HL-60 (cell line): ENCODE data around the gene CYP2J2.
"Not testable (repeated sequence)": the region's sequence is repeated elsewhere in the genome, so short reads cannot be mapped to it uniquely, and the experiment has no call there.

Experiments
- DNase-seq, 2 experiments: peaks; one replicate each; pipeline ENCODE4 v3.0.0-alpha.2; 2010 to 2020; ENCODE audit warnings: low read depth in 1 of 2, low spot score in 1 of 2
- H3K27ac ChIP-seq: fragments of 250-450 bp; sonication (Bioruptor Pico); replicated peaks from 2 replicates; pipeline ENCODE4 v1.5.1; 2020; ENCODE audit warnings: mild to moderate bottlenecking, moderate library complexity
- H3K27me3 ChIP-seq: fragments of 250-450 bp; sonication (Bioruptor Pico); 2 replicates; pipeline ENCODE4 v1.5.1; 2021; ENCODE audit warnings: mild to moderate bottlenecking, moderate library complexity; ENCODE audit not compliant: insufficient read depth, poor library complexity, severe bottlenecking
- H3K4me3 ChIP-seq: replicated peaks from 2 replicates; pipeline ENCODE4 v1.5.1; 2011; ENCODE audit warnings: mild to moderate bottlenecking, control low read depth, low read length; ENCODE audit not compliant: insufficient read depth
- GABPA ChIP-seq: IDR thresholded peaks from 2 replicates; pipeline ENCODE4 v1.6.1; 2012; ENCODE audit warnings: low read depth
- POLR2AphosphoS5 ChIP-seq: IDR thresholded peaks from 2 replicates; pipeline ENCODE4 v1.6.1; 2012; ENCODE audit warnings: low read depth
- REST ChIP-seq: IDR thresholded peaks from 2 replicates; pipeline ENCODE4 v1.6.1; 2012; ENCODE audit warnings: low read depth; ENCODE audit not compliant: insufficient replicate concordance
- SPI1 ChIP-seq: IDR thresholded peaks from 2 replicates; pipeline ENCODE4 v1.6.1; 2012; ENCODE audit warnings: low read depth, mild to moderate bottlenecking, borderline replicate concordance
- TF ChIP-seq, protein P1 (sequence below): IDR thresholded peaks from one replicate; pipeline ENCODE4 v1.5.1; 2011; ENCODE audit warnings: low read length, control low read depth, inconsistent platforms; ENCODE audit not compliant: insufficient read depth

CYP2J2 gene

DNA sequence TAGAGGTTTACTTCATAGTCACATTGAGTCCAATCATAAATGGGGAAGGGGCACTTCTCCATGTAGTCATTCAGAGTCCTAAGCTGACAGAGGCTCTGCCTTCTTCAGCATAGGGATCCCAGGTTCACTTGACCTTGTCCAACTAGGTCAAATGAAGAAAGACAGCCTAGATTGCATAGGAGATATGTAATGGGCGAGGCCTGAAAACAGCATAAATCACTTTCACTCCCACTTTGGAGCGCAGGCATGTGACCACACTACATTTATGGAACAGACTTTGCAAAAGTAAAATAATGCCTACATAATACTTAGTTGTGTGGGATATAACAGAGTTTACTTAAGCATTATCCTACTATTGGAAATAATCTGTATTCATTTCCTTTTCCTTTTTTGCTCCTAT lies 60.1 kb downstream of the CYP2J2 start:
- TF ChIP-seq, protein P1, sequence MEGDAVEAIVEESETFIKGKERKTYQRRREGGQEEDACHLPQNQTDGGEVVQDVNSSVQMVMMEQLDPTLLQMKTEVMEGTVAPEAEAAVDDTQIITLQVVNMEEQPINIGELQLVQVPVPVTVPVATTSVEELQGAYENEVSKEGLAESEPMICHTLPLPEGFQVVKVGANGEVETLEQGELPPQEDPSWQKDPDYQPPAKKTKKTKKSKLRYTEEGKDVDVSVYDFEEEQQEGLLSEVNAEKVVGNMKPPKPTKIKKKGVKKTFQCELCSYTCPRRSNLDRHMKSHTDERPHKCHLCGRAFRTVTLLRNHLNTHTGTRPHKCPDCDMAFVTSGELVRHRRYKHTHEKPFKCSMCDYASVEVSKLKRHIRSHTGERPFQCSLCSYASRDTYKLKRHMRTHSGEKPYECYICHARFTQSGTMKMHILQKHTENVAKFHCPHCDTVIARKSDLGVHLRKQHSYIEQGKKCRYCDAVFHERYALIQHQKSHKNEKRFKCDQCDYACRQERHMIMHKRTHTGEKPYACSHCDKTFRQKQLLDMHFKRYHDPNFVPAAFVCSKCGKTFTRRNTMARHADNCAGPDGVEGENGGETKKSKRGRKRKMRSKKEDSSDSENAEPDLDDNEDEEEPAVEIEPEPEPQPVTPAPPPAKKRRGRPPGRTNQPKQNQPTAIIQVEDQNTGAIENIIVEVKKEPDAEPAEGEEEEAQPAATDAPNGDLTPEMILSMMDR: no peak
- TF ChIP-seq REST (no peak), SPI1 (no peak), GABPA (no peak), POLR2AphosphoS5 (no peak)
- DNase-seq: no peak
- peaks cover 2% of the 10 kb centered on the region for H3K27me3 ChIP-seq
- no peak overlapping the region for H3K4me3 ChIP-seq
- no peak overlapping the region for H3K27ac ChIP-seq

GRCh38 chr1:59857679-59858354 lies 68.8 kb downstream of the CYP2J2 start:
- DNase-seq: no peak
- H3K27me3 ChIP-seq: no peaks in the 10 kb centered on the region
- H3K27ac ChIP-seq: no peak overlapping the region
- no peak for TF ChIP-seq GABPA
- TF ChIP-seq REST: no peak
- no peak for TF ChIP-seq SPI1
- no peak for TF ChIP-seq POLR2AphosphoS5
- TF ChIP-seq, protein P1: no peak
- H3K4me3 ChIP-seq: no peak overlapping the region

DNA sequence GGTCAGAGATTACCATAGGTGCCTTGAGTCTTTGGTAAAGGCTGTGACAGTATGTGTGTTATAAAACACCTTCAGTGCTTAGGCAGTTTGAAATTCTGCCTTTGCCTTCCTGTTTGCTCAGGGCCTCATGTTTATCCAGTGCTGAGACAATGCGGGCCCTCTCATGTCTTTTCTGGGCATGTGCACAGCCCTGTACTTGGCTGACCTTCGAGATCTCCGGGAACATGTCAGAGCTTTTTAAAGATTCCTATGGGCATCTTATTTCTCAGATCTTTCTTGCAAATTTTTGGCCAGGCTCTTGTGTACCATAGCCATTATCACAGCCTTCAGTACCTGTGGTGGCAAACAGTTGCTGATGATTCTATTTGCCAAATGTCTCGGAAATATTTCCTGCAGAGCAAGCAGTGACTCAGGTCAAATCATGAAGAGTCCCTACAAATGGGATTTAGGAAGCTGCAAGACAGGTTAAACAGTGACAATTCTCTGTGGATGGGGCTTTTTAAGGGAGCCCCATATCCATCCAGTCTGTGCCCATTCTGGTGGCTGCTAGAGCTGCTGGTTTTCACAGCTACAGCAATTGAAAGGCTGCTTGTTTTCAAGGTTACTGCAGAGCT lies 69.7 kb downstream of the CYP2J2 start:
- DNase-seq: no peak
- no peak for TF ChIP-seq POLR2AphosphoS5
- TF ChIP-seq, protein P1: no peak
- TF ChIP-seq REST: no peak
- TF ChIP-seq GABPA: no peak
- no peak for TF ChIP-seq SPI1
- no peaks in the 10 kb centered on the region for H3K27me3 ChIP-seq
- no peak overlapping the region for H3K4me3 ChIP-seq
- no peak overlapping the region for H3K27ac ChIP-seq

- DNase-seq, H3K27me3 ChIP-seq, H3K4me3 ChIP-seq, H3K27ac ChIP-seq: not testable (repeated sequence)
Measured at GRCh38 chr1:59855297-59855696, 71.3 kb downstream of the CYP2J2 start.
